Measurements from ENCODE around the gene FRAS1. TPM values are rescaled to one million over a fixed set of nuclear protein-coding genes. Genes with fewer than 3 reads are reported as not detected.

The FRAS1 gene
- total RNA-seq, 4 donors from 2014 or later: 3.2 to 4.1 (median 3.4) TPM

DNA sequence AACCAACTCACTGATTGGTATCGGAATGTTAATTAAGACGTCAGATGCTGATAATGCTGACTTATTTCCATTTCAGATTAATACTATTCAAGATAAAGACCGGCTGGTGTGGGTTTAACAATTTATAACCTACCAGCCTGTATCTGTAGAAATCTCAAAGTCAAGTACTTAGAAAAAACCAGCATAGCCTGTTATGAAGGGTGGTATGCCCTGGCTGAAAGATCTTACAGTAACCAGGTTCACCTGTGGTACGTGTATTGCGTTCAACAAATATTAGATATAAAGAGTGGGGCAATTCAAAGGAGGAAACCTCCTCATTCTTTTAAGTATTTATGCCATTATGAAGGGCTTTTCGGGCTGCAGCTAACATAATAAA is 253.6 kb downstream of the FRAS1 start:
- Histone ChIP-seq H3K4me1 (no peaks in the 10 kb centered on the region), H3K36me3 (no peaks in the 10 kb centered on the region), H3K4me3 (no peak overlapping the region), H3K27ac (no peak overlapping the region), H3K9me3 (no peaks in the 10 kb centered on the region), H3K27me3 (no peaks in the 10 kb centered on the region)
- TF ChIP-seq, protein P1, sequence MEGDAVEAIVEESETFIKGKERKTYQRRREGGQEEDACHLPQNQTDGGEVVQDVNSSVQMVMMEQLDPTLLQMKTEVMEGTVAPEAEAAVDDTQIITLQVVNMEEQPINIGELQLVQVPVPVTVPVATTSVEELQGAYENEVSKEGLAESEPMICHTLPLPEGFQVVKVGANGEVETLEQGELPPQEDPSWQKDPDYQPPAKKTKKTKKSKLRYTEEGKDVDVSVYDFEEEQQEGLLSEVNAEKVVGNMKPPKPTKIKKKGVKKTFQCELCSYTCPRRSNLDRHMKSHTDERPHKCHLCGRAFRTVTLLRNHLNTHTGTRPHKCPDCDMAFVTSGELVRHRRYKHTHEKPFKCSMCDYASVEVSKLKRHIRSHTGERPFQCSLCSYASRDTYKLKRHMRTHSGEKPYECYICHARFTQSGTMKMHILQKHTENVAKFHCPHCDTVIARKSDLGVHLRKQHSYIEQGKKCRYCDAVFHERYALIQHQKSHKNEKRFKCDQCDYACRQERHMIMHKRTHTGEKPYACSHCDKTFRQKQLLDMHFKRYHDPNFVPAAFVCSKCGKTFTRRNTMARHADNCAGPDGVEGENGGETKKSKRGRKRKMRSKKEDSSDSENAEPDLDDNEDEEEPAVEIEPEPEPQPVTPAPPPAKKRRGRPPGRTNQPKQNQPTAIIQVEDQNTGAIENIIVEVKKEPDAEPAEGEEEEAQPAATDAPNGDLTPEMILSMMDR (IDR thresholded peaks at IDR 0.05): no peak
- no peak for TF ChIP-seq POLR2A (IDR thresholded peaks at IDR 0.05)
- no peak for DNase-seq

DNA sequence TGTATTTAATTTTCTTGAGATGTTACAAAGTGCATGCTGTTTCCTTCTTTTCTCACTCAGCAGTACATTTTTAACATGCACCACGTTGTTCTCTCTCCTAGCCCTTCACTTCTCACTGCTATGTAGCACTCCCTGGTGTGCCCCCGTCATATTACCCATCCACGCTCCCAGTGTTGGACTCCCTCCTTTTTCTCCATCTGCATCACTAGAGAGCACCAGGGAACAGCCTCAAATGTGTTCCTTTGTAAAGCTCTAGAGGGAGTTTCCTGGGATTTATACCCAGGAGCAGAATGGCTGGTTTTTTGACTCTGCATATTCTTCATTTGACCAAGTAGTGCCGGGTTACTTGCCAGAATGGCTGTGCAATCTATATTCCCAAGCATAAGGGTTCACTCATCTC is 254.2 kb downstream of the FRAS1 start:
- no peak for DNase-seq

DNA sequence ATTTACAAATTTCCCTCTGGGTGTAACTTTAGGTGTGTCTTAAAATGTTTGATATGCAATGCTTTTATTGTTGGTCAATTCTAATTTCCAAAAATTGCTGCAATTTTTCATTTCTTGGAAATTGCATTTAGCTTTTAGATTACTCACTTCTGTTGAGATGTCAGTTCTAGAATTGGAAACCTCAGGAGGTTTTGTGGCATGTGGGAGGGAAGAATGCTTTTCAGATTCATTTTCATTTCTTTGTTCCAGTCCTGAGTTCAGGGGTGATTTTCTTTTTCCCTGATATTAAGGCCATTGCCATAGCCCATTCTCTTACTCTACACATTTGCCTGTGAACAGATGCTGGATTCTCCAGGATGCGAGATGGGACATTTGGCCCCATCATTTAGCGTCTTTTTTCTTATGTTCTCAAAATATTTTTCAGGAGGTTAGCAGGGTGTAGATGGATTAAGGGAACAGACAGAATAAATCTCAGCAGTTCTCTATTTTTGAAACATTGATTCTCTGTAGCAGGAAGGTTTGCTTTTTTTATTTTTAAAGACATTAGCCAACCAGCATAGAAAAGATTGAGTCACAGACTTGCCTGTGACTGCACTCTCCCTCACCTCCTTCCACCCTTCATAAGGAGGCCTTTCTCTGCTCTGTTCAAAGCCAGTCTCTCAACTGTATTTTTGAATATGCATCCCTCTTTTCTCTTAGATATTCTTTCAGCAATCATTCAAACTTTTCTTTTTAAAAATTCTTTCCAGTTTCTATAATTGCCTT is 256.0 kb downstream of the FRAS1 start:
- no peaks in the 10 kb centered on the region for H3K9me3 ChIP-seq
- no peak overlapping the region for H3K27ac ChIP-seq
- H3K27me3 ChIP-seq: no peaks in the 10 kb centered on the region
- no peaks in the 10 kb centered on the region for H3K4me1 ChIP-seq
- H3K4me3 ChIP-seq: no peak overlapping the region
- H3K36me3 ChIP-seq: no peaks in the 10 kb centered on the region
- TF ChIP-seq, protein P1 (IDR thresholded peaks at IDR 0.05): no peak
- no peak for TF ChIP-seq POLR2A (IDR thresholded peaks at IDR 0.05)
- no peak for DNase-seq

More for the DNA sequence above, 254.2 kb downstream of the FRAS1 start:
- TF ChIP-seq, protein P1 (IDR thresholded peaks at IDR 0.05): no peak
- TF ChIP-seq POLR2A (IDR thresholded peaks at IDR 0.05): no peak
- H3K4me1 ChIP-seq: no peaks in the 10 kb centered on the region
- no peak overlapping the region for H3K27ac ChIP-seq
- no peaks in the 10 kb centered on the region for H3K27me3 ChIP-seq
- H3K36me3 ChIP-seq: no peaks in the 10 kb centered on the region
- no peaks in the 10 kb centered on the region for H3K9me3 ChIP-seq
- no peak overlapping the region for H3K4me3 ChIP-seq

DNA sequence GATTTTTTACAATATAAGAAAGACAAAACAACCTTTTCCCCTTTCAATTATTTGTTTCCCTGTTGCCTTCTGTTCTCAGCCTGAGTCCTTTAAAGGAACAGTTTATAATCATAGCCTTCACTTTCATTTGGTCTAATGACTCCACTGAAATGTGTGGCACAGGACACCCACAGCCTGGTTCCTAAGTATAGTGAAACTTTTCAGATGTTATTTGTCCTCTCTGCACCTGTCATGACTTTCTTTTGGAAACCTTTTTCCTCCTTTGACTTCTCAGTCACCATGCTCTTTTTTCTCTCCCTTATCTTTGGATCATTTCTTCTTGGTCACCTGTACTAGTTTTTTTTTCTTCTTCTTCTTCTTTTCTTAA is 256.6 kb downstream of the FRAS1 start:
- H3K9me3 ChIP-seq: no peaks in the 10 kb centered on the region
- DNase-seq: no peak
- no peak overlapping the region for H3K27ac ChIP-seq
- no peaks in the 10 kb centered on the region for H3K36me3 ChIP-seq
- H3K27me3 ChIP-seq: no peaks in the 10 kb centered on the region
- no peak overlapping the region for H3K4me3 ChIP-seq
- TF ChIP-seq, protein P1 (IDR thresholded peaks at IDR 0.05): no peak
- no peak for TF ChIP-seq POLR2A (IDR thresholded peaks at IDR 0.05)
- no peaks in the 10 kb centered on the region for H3K4me1 ChIP-seq

DNA sequence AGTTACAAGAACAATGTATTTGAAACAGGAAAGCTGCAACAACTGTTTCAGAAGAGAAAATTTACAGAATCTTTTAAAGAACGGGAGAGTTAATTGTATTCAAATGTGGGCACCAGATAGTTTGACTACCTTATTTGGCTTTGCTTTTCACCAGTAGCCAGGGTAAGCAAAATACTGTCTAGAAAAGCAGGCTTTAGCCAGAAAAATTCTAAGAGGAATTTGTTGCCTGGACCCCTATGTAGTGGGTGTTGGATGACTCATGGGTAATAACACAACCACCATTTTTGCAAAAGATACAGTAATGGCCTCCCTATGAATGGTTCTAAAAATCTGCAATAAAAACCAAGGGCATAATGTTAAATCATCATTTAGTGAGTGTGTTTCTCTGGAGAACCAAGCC is 261.0 kb downstream of the FRAS1 start:
- Histone ChIP-seq H3K36me3 (no peaks in the 10 kb centered on the region), H3K27ac (no peak overlapping the region), H3K9me3 (no peaks in the 10 kb centered on the region), H3K4me1 (no peaks in the 10 kb centered on the region), H3K27me3 (no peaks in the 10 kb centered on the region), H3K4me3 (no peak overlapping the region)
- no peak for DNase-seq
- no peak for TF ChIP-seq POLR2A (IDR thresholded peaks at IDR 0.05)
- TF ChIP-seq, protein P1 (IDR thresholded peaks at IDR 0.05): no peak

Data from Peyer's patch (tissue), 4 donors.